Panc1 (cell line): ENCODE results near the gene LRIG2.

Source experiments
- CTCF ChIP-seq: fragments of 450-650 bp; IDR thresholded peaks from 2 replicates; pipeline ENCODE4 v1.5.1; 2017; ENCODE audit warnings: mild to moderate bottlenecking
- POLR2AphosphoS5 ChIP-seq: IDR thresholded peaks from 2 replicates; pipeline ENCODE4 v1.6.1; 2012; ENCODE audit warnings: mild to moderate bottlenecking, low read depth, low read length, moderate library complexity

GRCh38 chr1:113129529-113130185 is 56.7 kb downstream of the LRIG2 start:
- TF ChIP-seq CTCF (no peak), POLR2AphosphoS5 (no peak)
